ENCODE measurements around the gene GSTA4. TPM values are rescaled to one million over a fixed set of nuclear protein-coding genes. Genes with fewer than 3 reads are reported as not detected.
A peak's percentile ranks its signal among the peaks of the same experiment; 100 is the strongest.
"Not testable (repeated sequence)": the region's sequence is repeated elsewhere in the genome, so short reads cannot be mapped to it uniquely, and the experiment has no call there.

Gene GSTA4
- total RNA-seq (1 to 10 TPM in 2 of 5 experiments, under 1 TPM in 2, not detected in 1; 0.34 to 3.3 (median 1.6) TPM), polyA plus RNA-seq (under 1 TPM; 0.31 to 0.97 TPM), total RNA-seq (not detected)

- Histone ChIP-seq H3K4me3 (ENCODE audit: low read length) (peak within 1 kb of the TSS; percentile 83), H3K27ac (ENCODE audit: low read depth, low read length) (peak within 1 kb of the TSS; percentile 95)
- intact Hi-C loops (cut with micrococcal nuclease) = loop anchor here (1.0 to 10.0 kb wide), 20 partner anchors 11 to 800 kb away; partner anchors contain the start of genes EFHC1 (in 2 of the 2), GCLC (in 2 of the 2), ELOVL5 (in 1 of the 2) and LRRC1 (in 1 of the 2)
- not testable (repeated sequence) for H3K9me3 ChIP-seq (ENCODE audit: control insufficient read depth in 2 of 3, low read length in 3 of 3); H3K27me3 ChIP-seq (ENCODE audit: control insufficient read depth in 2 of 2, insufficient read depth in 2 of 2, low read length in 2 of 2); H3K36me3 Mint-ChIP-seq; H3K36me3 ChIP-seq (ENCODE audit: control insufficient read depth in 2 of 3, insufficient read depth in 3 of 3, low read length in 3 of 3); H3K4me1 ChIP-seq (ENCODE audit: control insufficient read depth in 2 of 2, insufficient read depth in 2 of 2, low read length in 2 of 2)
- H3K27me3 Mint-ChIP-seq = peaks cover 0 to 10% (median 0%) of the 10 kb centered on the region in 5 donors
- H3K27ac Mint-ChIP-seq = peak within 1 kb of the TSS; percentile 97 to 100 (median 99)
- H3K4me1 Mint-ChIP-seq = peaks cover 10 to 38% (median 29%) of the 10 kb centered on the region in 7 donors
- ChIA-PET POLR2A (interaction anchor here (0.6 to 1.7 kb wide), 6 partner anchors 9 to 710 kb away, joined by 3 to 9 read pairs (median 6); partner anchors contain the start of genes FBXO9 and MCM3), CTCF (interaction anchor here (0.6 to 1.4 kb wide), 7 partner anchors 9 to 932 kb away, joined by 3 to 5 read pairs (median 3); partner anchors contain the start of gene FBXO9)
- DNase-seq = peak; percentile 68 to 95 (median 93)
- peak within 1 kb of the TSS; percentile 87 to 98 (median 94) for H3K4me3 Mint-ChIP-seq
- peak; percentile 99 for ATAC-seq
- H3K9me3 Mint-ChIP-seq = peaks cover 0 to 11% (median 0%) of the 10 kb centered on the region in 11 donors
These were observed at the start of gene GSTA4 for GRCh38 chr6:52995089-52995912. Gene GSTA4, minus strand, starts transcription at chr6:52995284. Its CDS starts 1,041 bp downstream, at chr6:52994243.

- ATAC-seq (no peak), DNase-seq (no peak)
- Histone ChIP-seq H3K4me1 (ENCODE audit: control insufficient read depth in 2 of 2, insufficient read depth in 2 of 2, low read length in 2 of 2) (peaks cover 11 to 12% of the 10 kb centered on the region in 2 donors), H3K27ac (ENCODE audit: low read depth, low read length) (no peak overlapping the region), H3K4me3 (ENCODE audit: low read length) (no peak overlapping the region), H3K36me3 (ENCODE audit: control insufficient read depth in 2 of 3, insufficient read depth in 3 of 3, low read length in 3 of 3) (peaks cover 3 to 18% (median 4%) of the 10 kb centered on the region in 3 experiments), H3K27me3 (ENCODE audit: control insufficient read depth in 2 of 2, insufficient read depth in 2 of 2, low read length in 2 of 2) (no peaks in the 10 kb centered on the region), H3K9me3 (ENCODE audit: control insufficient read depth in 2 of 3, low read length in 3 of 3) (no peaks in the 10 kb centered on the region)
- no peak overlapping the region for H3K27ac Mint-ChIP-seq
- CTCF ChIA-PET = no interaction called here
- intact Hi-C loops (cut with micrococcal nuclease) = no loop called here
- POLR2A ChIA-PET = no interaction called here
- H3K27me3 Mint-ChIP-seq = no peaks in the 10 kb centered on the region
- peaks cover 0 to 2% (median 0%) of the 10 kb centered on the region in 11 donors for H3K9me3 Mint-ChIP-seq
- H3K4me3 Mint-ChIP-seq = no peak overlapping the region
- H3K4me1 Mint-ChIP-seq = peaks cover 20 to 43% (median 37%) of the 10 kb centered on the region in 7 donors
- H3K36me3 Mint-ChIP-seq = peaks cover 14 to 46% (median 23%) of the 10 kb centered on the region in 5 donors
These were observed 49.5 kb upstream of the GSTA4 start for GRCh38 chr6:53044572-53044971.

GRCh38 chr6:53044071-53044470 lies 49.0 kb upstream of the GSTA4 start:
- no peak overlapping the region for H3K4me3 Mint-ChIP-seq
- peaks cover 3 to 23% (median 6%) of the 10 kb centered on the region in 3 experiments for H3K36me3 ChIP-seq (ENCODE audit: control insufficient read depth in 2 of 3, insufficient read depth in 3 of 3, low read length in 3 of 3)
- ChIA-PET POLR2A (no interaction called here), CTCF (no interaction called here)
- H3K36me3 Mint-ChIP-seq = peaks cover 19 to 51% (median 28%) of the 10 kb centered on the region in 5 donors
- DNase-seq (no peak), ATAC-seq (no peak)
- H3K27me3 ChIP-seq (ENCODE audit: control insufficient read depth in 2 of 2, insufficient read depth in 2 of 2, low read length in 2 of 2) = no peaks in the 10 kb centered on the region
- H3K4me1 ChIP-seq (ENCODE audit: control insufficient read depth in 2 of 2, insufficient read depth in 2 of 2, low read length in 2 of 2) = peaks cover 11 to 12% of the 10 kb centered on the region in 2 donors
- H3K27ac Mint-ChIP-seq = no peak overlapping the region
- H3K27me3 Mint-ChIP-seq = no peaks in the 10 kb centered on the region
- no peak overlapping the region for H3K27ac ChIP-seq (ENCODE audit: low read depth, low read length)
- no peaks in the 10 kb centered on the region for H3K9me3 ChIP-seq (ENCODE audit: control insufficient read depth in 2 of 3, low read length in 3 of 3)
- no peak overlapping the region for H3K4me3 ChIP-seq (ENCODE audit: low read length)
- intact Hi-C loops (cut with micrococcal nuclease) = no loop called here
- peaks cover 17 to 38% (median 35%) of the 10 kb centered on the region in 7 donors for H3K4me1 Mint-ChIP-seq
- H3K9me3 Mint-ChIP-seq = no peaks in the 10 kb centered on the region

- no peaks in the 10 kb centered on the region for H3K27me3 ChIP-seq (ENCODE audit: control insufficient read depth in 2 of 2, insufficient read depth in 2 of 2, low read length in 2 of 2)
- CTCF ChIA-PET = no interaction called here
- H3K9me3 Mint-ChIP-seq = no peaks in the 10 kb centered on the region
- no peaks in the 10 kb centered on the region for H3K27me3 Mint-ChIP-seq
- ATAC-seq (no peak), DNase-seq (no peak)
- peaks cover 12 to 34% (median 31%) of the 10 kb centered on the region in 7 donors for H3K4me1 Mint-ChIP-seq
- intact Hi-C loops (cut with micrococcal nuclease) = no loop called here
- H3K36me3 Mint-ChIP-seq = peaks cover 22 to 55% (median 33%) of the 10 kb centered on the region in 5 donors
- H3K27ac Mint-ChIP-seq = no peak overlapping the region
- POLR2A ChIA-PET = no interaction called here
- H3K9me3 ChIP-seq (ENCODE audit: control insufficient read depth in 2 of 3, low read length in 3 of 3) = no peaks in the 10 kb centered on the region
- H3K36me3 ChIP-seq (ENCODE audit: control insufficient read depth in 2 of 3, insufficient read depth in 3 of 3, low read length in 3 of 3) = peaks cover 3 to 26% (median 6%) of the 10 kb centered on the region in 3 experiments
- no peak overlapping the region for H3K4me3 ChIP-seq (ENCODE audit: low read length)
- no peak overlapping the region for H3K4me3 Mint-ChIP-seq
- H3K4me1 ChIP-seq (ENCODE audit: control insufficient read depth in 2 of 2, insufficient read depth in 2 of 2, low read length in 2 of 2) = peaks cover 6 to 7% of the 10 kb centered on the region in 2 donors
- H3K27ac ChIP-seq (ENCODE audit: low read depth, low read length) = no peak overlapping the region
These were observed 48.5 kb upstream of the GSTA4 start for GRCh38 chr6:53043581-53043980.

- no peak for ATAC-seq
- no peaks in the 10 kb centered on the region for H3K9me3 ChIP-seq (ENCODE audit: control insufficient read depth in 2 of 3, low read length in 3 of 3)
- no peak overlapping the region for H3K27ac ChIP-seq (ENCODE audit: low read depth, low read length)
- no peak overlapping the region for H3K4me3 Mint-ChIP-seq
- ChIA-PET CTCF (interaction anchor here (1.1 kb wide), 1 partner anchor 13 kb away, joined by 3 read pairs; no protein-coding TSS in a partner anchor), POLR2A (no interaction called here)
- peaks cover 24 to 61% (median 34%) of the 10 kb centered on the region in 5 donors for H3K36me3 Mint-ChIP-seq
- H3K27me3 Mint-ChIP-seq = no peaks in the 10 kb centered on the region
- H3K27ac Mint-ChIP-seq = no peak overlapping the region
- H3K27me3 ChIP-seq (ENCODE audit: control insufficient read depth in 2 of 2, insufficient read depth in 2 of 2, low read length in 2 of 2) = no peaks in the 10 kb centered on the region
- H3K4me1 ChIP-seq (ENCODE audit: control insufficient read depth in 2 of 2, insufficient read depth in 2 of 2, low read length in 2 of 2) = no peaks in the 10 kb centered on the region
- H3K9me3 Mint-ChIP-seq = no peaks in the 10 kb centered on the region
- no peak overlapping the region for H3K4me3 ChIP-seq (ENCODE audit: low read length)
- H3K4me1 Mint-ChIP-seq = peaks cover 5 to 30% (median 19%) of the 10 kb centered on the region in 7 donors
- H3K36me3 ChIP-seq (ENCODE audit: control insufficient read depth in 2 of 3, insufficient read depth in 3 of 3, low read length in 3 of 3) = peaks cover 3 to 31% (median 6%) of the 10 kb centered on the region in 3 experiments
- DNase-seq = no peak
- intact Hi-C loops (cut with micrococcal nuclease) = no loop called here
These were observed 47.0 kb upstream of the GSTA4 start for GRCh38 chr6:53042112-53042511.

GRCh38 chr6:53041356-53041755 lies 46.3 kb upstream of the GSTA4 start:
- CTCF ChIA-PET = no interaction called here

More at GRCh38 chr6:53041356-53041755, 46.3 kb upstream of the GSTA4 start:
- Mint-ChIP-seq H3K9me3 (no peaks in the 10 kb centered on the region), H3K27me3 (no peaks in the 10 kb centered on the region), H3K4me1 (peaks cover 2 to 27% (median 12%) of the 10 kb centered on the region in 7 donors), H3K36me3 (peaks cover 28 to 58% (median 38%) of the 10 kb centered on the region in 5 donors), H3K4me3 (no peak overlapping the region), H3K27ac (no peak overlapping the region)
- DNase-seq (no peak), ATAC-seq (no peak)
- POLR2A ChIA-PET = no interaction called here
- H3K27me3 ChIP-seq (ENCODE audit: control insufficient read depth in 2 of 2, insufficient read depth in 2 of 2, low read length in 2 of 2) = no peaks in the 10 kb centered on the region
- H3K4me1 ChIP-seq (ENCODE audit: control insufficient read depth in 2 of 2, insufficient read depth in 2 of 2, low read length in 2 of 2) = no peaks in the 10 kb centered on the region
- no peak overlapping the region for H3K4me3 ChIP-seq (ENCODE audit: low read length)
- intact Hi-C loops (cut with micrococcal nuclease) = no loop called here
- H3K9me3 ChIP-seq (ENCODE audit: control insufficient read depth in 2 of 3, low read length in 3 of 3) = no peaks in the 10 kb centered on the region
- H3K36me3 ChIP-seq (ENCODE audit: control insufficient read depth in 2 of 3, insufficient read depth in 3 of 3, low read length in 3 of 3) = peaks cover 3 to 31% (median 6%) of the 10 kb centered on the region in 3 experiments
- H3K27ac ChIP-seq (ENCODE audit: low read depth, low read length) = no peak overlapping the region

Data from naive thymus-derived CD4-positive, alpha-beta T cell (primary cell).